ENCODE measurements around the gene CRPPA. TPM values are rescaled to one million over a fixed set of nuclear protein-coding genes. Genes with fewer than 3 reads are reported as not detected.
"Not testable (repeated sequence)": the region's sequence is repeated elsewhere in the genome, so short reads cannot be mapped to it uniquely, and the experiment has no call there.

The CRPPA gene
- total and polyA plus RNA-seq, 4 donors: 4.4 to 10.4 (median 6.3) TPM

DNA sequence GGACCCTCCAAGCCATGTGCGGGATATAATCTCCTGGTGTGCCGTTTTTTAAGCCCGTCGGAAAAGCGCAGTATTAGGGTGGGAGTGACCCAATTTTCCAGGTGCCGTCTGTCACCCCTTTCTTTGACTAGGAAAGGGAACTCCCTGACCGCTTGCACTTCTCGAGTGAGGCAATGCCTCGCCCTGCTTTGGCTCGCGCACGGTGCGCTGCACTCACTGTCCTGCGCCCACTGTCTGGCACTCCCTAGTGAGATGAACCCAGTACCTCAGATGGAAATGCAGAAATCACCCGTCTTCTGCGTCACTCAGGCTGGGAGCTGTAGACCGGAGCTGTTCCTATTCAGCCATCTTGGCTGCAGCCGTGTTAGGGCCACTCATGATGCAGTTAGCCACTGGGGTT is 37.6 kb downstream of the CRPPA start:
- H3K27me3 ChIP-seq (ENCODE audit: control insufficient read depth, insufficient read depth, low read length); H3K4me3 ChIP-seq (ENCODE audit: low read depth, low read length); H3K4me1 ChIP-seq (ENCODE audit: control insufficient read depth, insufficient read depth, low read length); H3K36me3 ChIP-seq (ENCODE audit: control insufficient read depth, insufficient read depth, low read length); DNase-seq (ENCODE audit: low read depth in 4 of 6, low spot score in 6 of 6); H3K9me3 ChIP-seq (ENCODE audit: control insufficient read depth, insufficient read depth, low read length); H3K27ac ChIP-seq (ENCODE audit: low read depth, low read length): not testable (repeated sequence)
- WGBS (ENCODE audit: insufficient coverage): 95% methylated on average over 15 of the region's 18 CpGs

DNA sequence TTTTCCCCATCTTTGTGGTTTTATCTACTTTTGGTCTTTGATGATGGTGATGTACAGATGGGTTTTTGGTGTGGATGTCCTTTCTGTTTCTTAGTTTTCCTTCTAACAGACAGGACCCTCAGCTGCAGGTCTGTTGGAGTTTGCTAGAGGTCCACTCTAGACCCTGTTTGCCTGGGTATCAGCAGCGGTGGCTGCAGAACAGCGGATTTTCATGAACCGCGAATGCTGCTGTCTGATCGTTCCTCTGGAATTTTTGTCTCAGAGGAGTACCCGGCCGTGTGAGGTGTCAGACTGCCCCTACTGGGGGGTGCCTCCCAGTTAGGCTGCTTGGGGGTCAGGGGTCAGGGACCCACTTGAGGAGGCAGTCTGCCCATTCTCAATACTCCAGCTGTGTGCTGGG is 38.2 kb downstream of the CRPPA start:
- H3K4me1 ChIP-seq (ENCODE audit: control insufficient read depth, insufficient read depth, low read length); DNase-seq (ENCODE audit: low read depth in 4 of 6, low spot score in 6 of 6); H3K36me3 ChIP-seq (ENCODE audit: control insufficient read depth, insufficient read depth, low read length); H3K27ac ChIP-seq (ENCODE audit: low read depth, low read length); H3K27me3 ChIP-seq (ENCODE audit: control insufficient read depth, insufficient read depth, low read length); H3K9me3 ChIP-seq (ENCODE audit: control insufficient read depth, insufficient read depth, low read length); H3K4me3 ChIP-seq (ENCODE audit: low read depth, low read length): not testable (repeated sequence)
- 97% methylated on average over 4 of the region's 7 CpGs for WGBS (ENCODE audit: insufficient coverage)

Small RNAs within 50 kb of the gene (small RNA-seq; reads per million reads assigned to genes)
- gene AC005014.3 (ENCODE audit: low replicate concordance): not detected

Other genes starting within 250 kb of the CRPPA start
- 10 to 100 TPM; 22.3 to 48.7 TPM for gene SOSTDC1, start 44.2 kb upstream of the CRPPA start, total RNA-seq
- 10 to 100 TPM in 1 of 2 donors, 1 to 10 TPM in 1; 7.7 to 11.9 TPM for gene SOSTDC1, start 44.2 kb upstream of the CRPPA start, polyA plus RNA-seq (ENCODE audit: insufficient read length in 2 of 2)
- gene LRRC72, start 105.3 kb upstream of the CRPPA start, total RNA-seq: not detected
- gene LRRC72, start 105.3 kb upstream of the CRPPA start, polyA plus RNA-seq (ENCODE audit: insufficient read length in 2 of 2): under 1 TPM in 1 of 2 donors, not detected in 1; 0.17 TPM
- gene ANKMY2, start 224.2 kb upstream of the CRPPA start, total RNA-seq: 10 to 100 TPM; 50.1 to 61.3 TPM
- gene ANKMY2, start 224.2 kb upstream of the CRPPA start, polyA plus RNA-seq (ENCODE audit: insufficient read length in 2 of 2): 10 to 100 TPM; 43.3 to 44.0 TPM
- 10 to 100 TPM; 39.0 to 55.3 TPM for gene BZW2, start 224.6 kb upstream of the CRPPA start, total RNA-seq
- 10 to 100 TPM; 74.3 to 78.5 TPM for gene BZW2, start 224.6 kb upstream of the CRPPA start, polyA plus RNA-seq (ENCODE audit: insufficient read length in 2 of 2)